ENCODE results near the gene MYOM1.

MYOM1 gene

GRCh38 chr18:3183103-3183717 is 36.6 kb downstream of the MYOM1 start:
- TF ChIP-seq CREB1 (IDR thresholded peaks at IDR 0.05; ENCODE audit: low read depth) (no peak), REST (IDR thresholded peaks at IDR 0.05; ENCODE audit: low read depth) (no peak), EP300 (IDR thresholded peaks at IDR 0.05; ENCODE audit: borderline replicate concordance) (no peak), ZBTB7A (IDR thresholded peaks at IDR 0.05; ENCODE audit: low read depth) (no peak), TAF1 (IDR thresholded peaks at IDR 0.05; ENCODE audit: low read depth) (no peak)

- no peak for TF ChIP-seq YY1 (IDR thresholded peaks at IDR 0.05; ENCODE audit: low read depth)
- no peak for TF ChIP-seq EP300 (IDR thresholded peaks at IDR 0.05; ENCODE audit: borderline replicate concordance)
- no peak for TF ChIP-seq ZBTB7A (IDR thresholded peaks at IDR 0.05; ENCODE audit: low read depth)
These were observed 39.4 kb downstream of the MYOM1 start for GRCh38 chr18:3180325-3180724.

- no peak for TF ChIP-seq REST (IDR thresholded peaks at IDR 0.05; ENCODE audit: low read depth)
- no peak for TF ChIP-seq YY1 (IDR thresholded peaks at IDR 0.05; ENCODE audit: low read depth)
- TF ChIP-seq USF1 (IDR thresholded peaks at IDR 0.05) = no peak
- no peak for TF ChIP-seq MAX (IDR thresholded peaks at IDR 0.05)
- no peak for TF ChIP-seq TEAD4 (IDR thresholded peaks at IDR 0.05)
- no peak for TF ChIP-seq TCF12 (IDR thresholded peaks at IDR 0.05; ENCODE audit: low read depth)
These were observed 40.2 kb downstream of the MYOM1 start for GRCh38 chr18:3179430-3180089.

- TF ChIP-seq NFIC (IDR thresholded peaks at IDR 0.05) = no peak
- TF ChIP-seq FOXM1 (IDR thresholded peaks at IDR 0.05; ENCODE audit: borderline replicate concordance, low read depth) = no peak
- no peak for TF ChIP-seq TEAD4 (IDR thresholded peaks at IDR 0.05)
- no peak for TF ChIP-seq EP300 (IDR thresholded peaks at IDR 0.05; ENCODE audit: borderline replicate concordance)
- TF ChIP-seq REST (IDR thresholded peaks at IDR 0.05; ENCODE audit: low read depth) = no peak
- TF ChIP-seq RAD21 (IDR thresholded peaks at IDR 0.05; ENCODE audit: low read depth) = no peak
- no peak for TF ChIP-seq YY1 (IDR thresholded peaks at IDR 0.05; ENCODE audit: low read depth)
- TF ChIP-seq CREB1 (IDR thresholded peaks at IDR 0.05; ENCODE audit: low read depth) = no peak
- no peak for TF ChIP-seq ZBTB7A (IDR thresholded peaks at IDR 0.05; ENCODE audit: low read depth)
- no peak for TF ChIP-seq EGR1 (IDR thresholded peaks at IDR 0.05)
- TF ChIP-seq TCF12 (IDR thresholded peaks at IDR 0.05; ENCODE audit: low read depth) = no peak
- no peak for TF ChIP-seq CEBPB (IDR thresholded peaks at IDR 0.05)
- no peak for TF ChIP-seq TAF1 (IDR thresholded peaks at IDR 0.05; ENCODE audit: low read depth)
- TF ChIP-seq USF1 (IDR thresholded peaks at IDR 0.05) = no peak
- no peak for TF ChIP-seq MAX (IDR thresholded peaks at IDR 0.05)
These were observed 41.7 kb downstream of the MYOM1 start for GRCh38 chr18:3177902-3178687.

All from Ishikawa (cell line).